Uterus (tissue), 2 donors: ENCODE measurements around the gene DCBLD2.

Experiments
- CTCF ChIP-seq, 4 experiments: fragments of 200-600 bp in 2 of 4; fragments of 450-650 bp in 2 of 4; sonication (generic) in 2 of 4; IDR thresholded peaks; one replicate each; pipeline ENCODE4 v1.5.1; 2016 to 2019; ENCODE audit warnings: antibody characterized with exemption in 4 of 4, mild to moderate bottlenecking in 2 of 4, moderate library complexity in 1 of 4
- POLR2A ChIP-seq, 2 donors: fragments of 450-650 bp; IDR thresholded peaks; one replicate each; pipeline ENCODE4 v1.6.1; 2016; ENCODE audit warnings: antibody characterized with exemption in 2 of 2, mild to moderate bottlenecking in 1 of 2, moderate library complexity in 1 of 2

- TF ChIP-seq CTCF (IDR thresholded peaks at IDR 0.05) (peak; percentile 61 to 79 (median 74)), POLR2A (IDR thresholded peaks at IDR 0.05) (no peak)
Measured at GRCh38 chr3:98817547-98818041, 83.9 kb downstream of the DCBLD2 start.
